HG03378 (cell line): ENCODE results near the gene NOSTRIN.
"Not testable (repeated sequence)": the region's sequence is repeated elsewhere in the genome, so short reads cannot be mapped to it uniquely, and the experiment has no call there.

ENCODE experiments used
- ATAC-seq: cut with Tn5 transposase; IDR thresholded peaks from one replicate; pipeline ENCODE4 v1.9.1; 2021; ENCODE audit warnings: mild to moderate bottlenecking, moderate library complexity; ENCODE audit not compliant: unreplicated experiment

The NOSTRIN gene

DNA sequence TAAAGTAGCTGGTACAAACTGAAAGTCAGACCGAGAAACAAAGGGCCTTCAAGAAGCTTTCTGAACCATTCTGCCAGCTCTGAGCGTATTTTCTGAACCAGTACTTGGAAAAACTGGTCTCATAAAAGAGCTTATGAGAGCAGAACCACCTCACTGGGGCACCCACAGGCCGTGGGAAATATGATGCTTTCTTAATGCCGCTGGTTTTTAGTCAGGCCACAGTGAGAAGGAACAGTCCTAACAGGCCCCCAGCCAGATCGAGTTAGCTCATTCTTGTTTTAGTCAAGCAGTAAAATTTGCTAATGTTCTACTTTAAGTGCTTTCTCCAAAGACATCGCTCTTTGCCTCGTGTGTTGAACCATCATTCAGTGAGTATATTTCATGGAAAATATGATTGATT, 12.7 kb upstream of the NOSTRIN start:
- ATAC-seq: no peak

DNA sequence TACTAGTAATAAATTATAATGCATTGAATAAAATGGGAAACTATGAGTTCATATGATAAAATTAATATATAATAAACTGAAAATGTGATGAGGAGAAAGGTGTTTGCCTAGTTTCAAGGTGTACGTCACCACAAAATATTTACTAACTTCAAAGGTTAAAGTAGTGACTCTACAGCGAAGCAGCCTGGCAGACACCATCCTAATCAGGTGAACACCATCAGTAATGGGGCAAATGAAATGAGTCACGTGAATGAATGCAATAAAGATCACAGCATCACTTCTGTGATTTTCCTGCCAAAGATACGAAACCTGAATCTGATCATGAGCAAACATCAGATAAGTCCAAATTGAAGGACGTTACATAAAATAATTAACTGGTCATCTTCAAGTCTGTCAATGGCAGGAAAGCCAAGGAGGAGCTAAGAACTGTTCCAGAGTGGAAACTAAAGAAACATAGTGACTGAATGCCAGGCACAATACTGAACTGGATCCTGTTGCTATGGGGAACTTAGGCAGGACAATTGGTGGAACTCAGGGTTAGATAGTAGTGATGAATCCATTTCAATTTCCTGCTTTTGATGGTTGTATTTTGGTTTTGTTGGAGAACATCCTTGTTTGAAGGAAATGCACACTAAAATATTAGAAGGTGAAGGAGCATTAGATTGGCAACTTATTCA, 12.1 kb upstream of the NOSTRIN start:
- ATAC-seq: no peak

DNA sequence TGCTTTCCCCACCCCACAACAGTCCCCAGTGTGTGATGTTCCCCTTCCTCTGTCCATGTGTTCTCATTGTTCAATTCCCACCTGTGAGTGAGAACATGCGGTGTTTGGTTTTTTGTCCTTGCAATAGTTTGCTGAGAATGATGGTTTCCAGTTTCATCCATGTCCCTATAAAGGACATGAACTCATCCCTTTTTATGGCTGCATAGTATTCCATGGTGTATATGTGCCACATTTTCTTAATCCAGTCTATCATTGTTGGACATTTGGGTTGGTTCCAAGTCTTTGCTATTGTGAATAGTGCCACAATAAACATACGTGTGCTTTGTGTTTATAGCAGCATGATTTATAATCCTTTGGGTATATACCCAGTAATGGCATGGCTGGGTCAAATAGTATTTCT, 11.3 kb upstream of the NOSTRIN start:
- ATAC-seq: not testable (repeated sequence)

DNA sequence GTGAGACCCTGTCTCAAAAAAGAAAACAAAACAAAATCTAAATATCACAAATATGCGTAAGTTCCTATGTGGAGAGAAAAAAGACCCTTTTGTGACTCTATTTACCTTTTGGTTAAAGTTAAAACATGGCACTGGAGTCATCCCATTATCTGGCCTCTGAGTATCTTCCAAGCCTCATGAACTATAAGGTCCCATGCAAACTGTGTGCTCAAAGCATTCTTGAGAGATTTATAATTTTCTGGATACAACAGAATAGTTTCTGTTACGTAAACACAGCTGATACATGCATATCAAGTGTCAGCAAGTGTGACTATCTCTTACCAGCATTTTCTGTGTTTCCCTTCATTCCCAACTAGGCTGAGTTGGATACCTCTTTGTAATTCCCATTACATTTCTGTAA, 8.8 kb upstream of the NOSTRIN start:
- no peak for ATAC-seq

DNA sequence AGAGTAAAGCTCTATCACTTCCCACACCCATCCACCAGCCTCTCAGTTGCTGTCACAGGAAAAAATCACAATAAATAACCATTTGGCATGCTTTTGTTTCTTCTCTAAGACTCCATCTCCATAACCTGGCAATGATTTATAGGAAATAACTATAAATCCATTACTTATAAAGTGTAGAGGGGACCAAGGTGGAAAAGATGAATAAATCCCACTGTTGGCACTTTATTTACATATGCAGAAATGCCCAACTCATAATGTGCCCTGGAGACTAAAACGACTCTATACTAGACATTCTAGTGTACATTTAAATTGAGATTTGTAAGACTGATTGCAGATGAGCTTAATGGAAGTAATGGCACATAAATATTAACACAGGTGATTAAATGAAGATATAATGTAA, 7.5 kb upstream of the NOSTRIN start:
- ATAC-seq: no peak

DNA sequence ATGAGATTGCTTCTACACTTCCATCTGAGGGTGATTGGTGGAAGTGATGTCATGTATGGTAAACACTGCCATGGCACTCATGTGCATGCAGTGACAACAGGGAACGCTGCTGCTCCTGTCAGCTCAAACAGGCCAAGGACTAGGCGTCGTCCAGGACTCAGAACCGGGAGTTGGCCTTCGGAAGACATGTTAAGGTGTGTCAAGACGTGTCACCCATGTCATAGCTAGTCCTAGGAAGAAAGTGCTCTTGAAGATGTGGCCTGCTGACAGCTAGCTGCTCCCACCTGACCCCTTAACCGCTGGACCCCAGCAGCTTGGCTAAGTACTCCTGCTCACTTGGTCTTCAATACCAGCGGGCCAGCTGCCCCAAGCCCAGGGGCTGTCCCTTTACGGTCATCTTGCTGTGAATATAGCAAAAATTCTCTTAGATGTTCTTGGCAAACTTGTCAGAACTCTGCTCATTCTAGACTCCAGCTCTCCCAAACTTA, 6.3 kb upstream of the NOSTRIN start:
- ATAC-seq: no peak

DNA sequence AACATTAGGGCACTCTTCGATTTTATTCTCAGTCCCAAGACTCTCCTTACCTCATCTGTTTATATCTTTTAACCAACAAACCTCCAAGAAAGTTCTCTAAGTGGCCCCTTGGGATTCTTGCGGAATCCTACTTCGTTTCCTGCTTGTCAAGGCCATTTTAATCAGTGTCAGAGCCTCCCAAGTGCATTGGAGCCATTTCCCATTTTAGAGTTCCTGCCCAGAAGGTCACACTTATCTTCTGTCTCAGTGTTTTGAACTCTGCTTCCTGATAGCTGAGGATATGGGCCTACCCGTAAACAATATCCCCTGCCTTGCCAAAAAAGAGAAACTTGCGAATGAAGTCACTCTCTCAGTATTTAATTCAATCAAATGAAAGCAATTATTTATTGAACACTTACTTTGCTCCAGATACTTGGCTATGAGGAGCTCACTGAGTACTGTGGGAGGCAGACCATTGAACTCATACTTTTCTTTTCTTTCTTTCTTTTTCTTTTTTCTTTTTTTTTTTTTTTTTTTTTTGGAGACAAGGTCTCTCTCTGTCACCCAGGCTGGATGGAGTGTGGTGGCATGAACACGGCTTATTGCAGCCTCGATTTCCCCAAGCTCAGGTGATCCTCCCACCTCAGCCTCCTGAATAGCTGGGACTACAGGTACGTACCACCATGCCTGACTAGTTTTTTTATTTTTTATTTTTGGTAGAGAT, 5.7 kb upstream of the NOSTRIN start:
- no peak for ATAC-seq

DNA sequence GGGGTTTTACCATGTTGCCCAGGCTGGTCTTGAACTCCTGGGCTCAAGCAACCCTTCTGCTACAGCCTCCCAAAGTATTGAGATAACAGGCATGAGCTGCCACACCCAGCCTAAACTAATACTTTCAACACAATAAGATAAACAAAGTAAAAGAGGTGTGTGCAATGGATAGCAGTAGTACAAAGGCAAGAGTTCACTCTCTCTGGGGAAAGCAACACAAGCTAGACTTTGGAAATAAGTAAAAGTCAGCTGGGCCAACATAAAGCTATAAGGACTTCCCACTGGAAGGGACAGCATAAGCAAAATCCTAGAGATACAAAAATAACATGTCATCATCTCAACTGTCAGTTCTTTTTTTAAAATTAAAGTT, 5.2 kb upstream of the NOSTRIN start:
- ATAC-seq: no peak

DNA sequence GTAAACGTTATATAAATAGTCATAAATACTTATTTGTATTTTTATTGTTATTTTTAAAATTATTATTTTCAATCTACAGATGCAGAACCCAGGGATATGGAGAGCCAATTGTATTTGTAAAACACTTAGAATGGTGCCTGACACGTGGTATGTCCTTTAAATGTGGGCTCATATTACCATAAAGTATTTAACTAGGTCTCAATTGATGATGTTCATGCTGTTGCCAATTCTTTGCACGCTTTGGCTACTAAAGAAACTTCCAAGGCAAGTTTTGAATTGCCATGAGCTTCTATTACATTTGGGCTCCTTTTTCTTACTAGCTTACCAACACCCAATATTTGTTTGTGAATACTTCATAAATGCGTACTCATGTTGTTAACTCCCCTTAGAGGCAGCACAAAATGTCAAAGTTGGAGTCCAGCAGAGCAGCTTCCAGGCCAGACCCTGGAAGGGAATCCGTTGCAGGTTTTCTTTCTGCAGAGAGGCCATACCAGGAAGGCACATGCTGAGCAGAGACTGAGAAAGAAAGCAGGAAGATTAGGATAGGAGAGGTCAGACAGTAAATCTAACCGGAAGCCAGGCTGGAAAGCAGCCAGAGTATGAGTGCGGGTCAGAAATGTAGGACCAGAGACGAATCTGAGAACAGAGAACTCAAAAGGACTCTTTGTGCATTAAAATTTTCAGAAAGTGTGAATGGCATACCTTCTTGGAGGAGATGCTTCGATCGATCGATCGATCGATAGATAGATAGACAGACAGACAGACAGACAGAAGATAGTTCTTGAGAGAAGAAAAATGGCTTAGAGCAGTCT, 4.2 kb upstream of the NOSTRIN start:
- ATAC-seq: no peak

DNA sequence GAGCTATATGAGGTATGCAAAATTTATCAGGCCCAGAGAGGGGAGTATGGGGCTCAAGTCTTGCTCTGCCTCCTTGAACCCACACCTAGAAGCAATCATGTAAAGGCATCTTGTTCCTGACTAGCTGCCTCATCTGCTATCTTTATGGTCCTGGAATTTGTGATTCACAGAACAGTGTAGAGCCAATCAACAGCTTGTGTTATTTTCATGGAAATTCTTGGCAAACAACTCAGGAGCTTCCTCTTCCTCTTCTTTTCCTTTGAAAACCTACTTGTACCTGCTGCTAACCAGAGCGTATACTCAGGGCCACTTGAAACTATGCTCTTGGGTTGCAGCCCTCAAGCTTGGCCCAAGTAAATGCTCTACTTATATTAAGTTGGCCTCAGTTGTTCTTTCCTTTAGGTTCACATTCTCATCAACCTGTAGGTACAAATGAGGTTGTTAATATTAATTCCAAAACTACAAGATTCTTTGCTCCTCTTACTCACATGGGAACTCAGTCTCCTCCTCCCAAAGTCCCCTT, 3.5 kb upstream of the NOSTRIN start:
- ATAC-seq: no peak

DNA sequence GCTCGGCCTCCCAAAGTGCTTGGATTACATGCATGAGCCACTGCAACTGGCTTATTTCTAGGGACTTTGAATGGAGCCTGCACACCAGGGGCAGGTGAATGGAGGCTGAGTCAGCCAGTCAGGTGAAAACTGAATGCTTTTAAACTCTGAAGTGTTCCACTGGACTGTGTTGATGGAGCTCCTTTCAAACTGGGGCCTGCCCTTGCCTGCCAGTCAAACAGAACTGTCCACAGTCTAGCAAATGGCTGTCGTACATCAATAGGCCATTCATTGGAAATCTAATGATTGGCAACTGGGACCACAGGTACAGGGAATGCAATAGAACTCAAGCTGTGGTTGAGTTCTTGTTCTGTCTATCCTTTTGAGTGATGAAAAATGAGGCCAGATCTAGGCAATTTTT, 966 bp upstream of the NOSTRIN start:
- no peak for ATAC-seq

DNA sequence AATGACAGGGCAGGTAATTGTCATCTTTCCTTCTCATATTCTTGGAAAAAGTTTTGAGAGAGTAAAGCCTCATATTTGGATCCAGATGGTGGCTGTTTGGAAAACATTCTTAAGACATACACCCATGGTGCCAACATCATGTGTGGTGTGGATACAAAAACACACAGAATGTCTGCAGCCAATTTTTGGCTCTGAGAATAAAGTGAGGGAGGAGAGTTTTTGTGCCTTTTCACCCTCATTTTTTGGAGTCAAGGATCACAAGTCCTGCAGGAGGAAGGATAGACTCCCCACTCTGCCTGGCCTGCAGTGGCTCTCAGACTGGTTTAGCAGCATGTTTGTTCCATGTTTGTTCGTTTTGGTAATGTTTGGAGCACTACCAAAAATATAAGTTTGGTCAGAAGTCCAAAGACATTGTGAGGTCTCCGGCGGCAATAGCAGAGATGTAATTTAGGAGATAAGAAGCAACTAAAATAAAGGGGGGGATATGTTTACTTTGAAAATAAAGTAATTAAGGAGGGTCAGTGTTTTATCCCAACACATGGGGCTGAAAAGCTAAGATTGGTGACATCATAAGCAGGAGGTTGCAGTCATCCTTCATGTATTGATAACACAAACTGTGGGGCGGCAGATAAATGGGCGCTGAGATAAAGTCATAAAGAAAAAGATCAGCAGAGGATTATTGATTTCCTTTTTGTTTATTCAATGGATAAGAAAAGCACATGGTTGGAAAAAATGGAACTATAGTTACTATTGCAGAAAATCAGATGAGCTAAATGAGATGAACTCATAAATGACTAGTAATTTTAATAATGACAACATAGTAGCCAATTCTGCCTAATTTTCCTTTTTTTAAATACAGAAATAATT, 655 bp downstream of the NOSTRIN start:
- no peak for ATAC-seq

DNA sequence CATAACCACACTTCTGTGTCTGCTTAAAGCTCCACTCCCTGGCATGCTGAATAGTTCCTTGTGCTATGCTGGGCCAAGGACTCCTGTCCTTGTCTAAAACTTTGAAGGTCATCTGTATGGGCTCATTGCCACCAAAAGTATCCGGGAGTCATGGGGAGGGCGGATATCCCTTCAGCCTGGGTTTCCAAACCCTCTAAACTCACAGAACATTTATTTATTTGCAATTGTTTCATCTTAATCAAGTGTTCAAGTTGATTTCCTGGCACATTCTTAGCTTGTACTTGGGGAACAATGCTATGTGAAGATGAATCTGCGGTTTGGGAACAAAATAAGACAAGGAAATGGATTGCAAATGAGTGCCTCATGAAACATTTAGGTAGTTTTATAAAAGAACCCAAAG, 1.8 kb downstream of the NOSTRIN start:
- ATAC-seq: no peak

DNA sequence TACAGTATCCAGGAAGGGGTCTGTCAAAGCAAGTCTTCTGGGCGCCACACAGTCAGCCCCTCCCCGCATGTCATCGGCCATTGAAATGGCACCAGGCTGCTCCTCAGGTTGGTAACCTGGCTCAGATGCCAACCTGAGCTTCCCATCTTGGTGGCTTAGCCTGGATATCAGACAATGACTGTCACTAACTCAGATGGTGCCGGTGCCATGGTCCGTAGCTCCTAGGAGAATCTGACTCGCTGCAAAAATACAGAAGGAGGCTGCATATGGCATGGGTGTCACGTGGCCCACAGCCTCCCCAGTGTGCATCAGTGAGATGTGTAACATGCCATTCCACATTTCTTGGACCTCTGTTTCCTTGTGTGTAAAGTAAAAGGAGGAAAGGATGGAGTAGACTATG, 3.2 kb downstream of the NOSTRIN start:
- ATAC-seq: no peak

DNA sequence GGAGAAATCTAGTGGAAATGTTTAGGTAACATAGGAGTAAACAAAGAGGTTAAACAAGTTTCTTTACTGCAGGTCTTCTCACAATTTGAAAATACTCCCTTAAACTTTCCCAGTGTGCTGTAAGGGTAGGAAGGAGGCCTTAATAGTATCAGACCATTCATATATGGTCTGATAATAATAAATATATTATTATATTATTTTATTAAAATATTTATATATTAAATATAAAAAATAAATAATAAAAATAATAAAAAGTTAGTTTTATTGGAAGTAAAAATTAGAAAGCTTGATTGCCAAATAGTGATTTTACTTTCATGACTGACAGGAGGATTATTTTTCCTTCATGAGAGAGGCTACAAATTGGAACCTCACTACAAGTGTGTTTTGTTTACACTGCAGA, 7.1 kb downstream of the NOSTRIN start:
- ATAC-seq: no peak

DNA sequence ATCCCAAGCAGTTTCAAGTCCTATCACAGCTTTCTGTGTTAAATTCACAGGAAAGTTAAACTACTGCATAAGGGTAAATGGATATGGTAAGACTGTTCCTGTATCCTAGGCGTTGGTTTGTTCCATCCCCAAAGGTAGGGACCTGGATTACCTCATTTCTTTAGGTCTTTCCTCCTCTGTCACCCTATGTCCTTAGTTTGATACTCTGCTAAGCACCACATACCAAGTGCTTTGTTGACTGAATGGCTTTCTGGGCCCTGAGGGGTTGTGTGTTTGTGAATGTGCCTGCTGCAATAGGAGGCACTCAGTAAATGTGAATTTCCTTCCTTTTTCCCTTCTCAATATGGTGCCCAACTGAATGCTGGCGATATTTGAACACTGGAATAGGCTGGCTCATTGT, 7.8 kb downstream of the NOSTRIN start:
- no peak for ATAC-seq

DNA sequence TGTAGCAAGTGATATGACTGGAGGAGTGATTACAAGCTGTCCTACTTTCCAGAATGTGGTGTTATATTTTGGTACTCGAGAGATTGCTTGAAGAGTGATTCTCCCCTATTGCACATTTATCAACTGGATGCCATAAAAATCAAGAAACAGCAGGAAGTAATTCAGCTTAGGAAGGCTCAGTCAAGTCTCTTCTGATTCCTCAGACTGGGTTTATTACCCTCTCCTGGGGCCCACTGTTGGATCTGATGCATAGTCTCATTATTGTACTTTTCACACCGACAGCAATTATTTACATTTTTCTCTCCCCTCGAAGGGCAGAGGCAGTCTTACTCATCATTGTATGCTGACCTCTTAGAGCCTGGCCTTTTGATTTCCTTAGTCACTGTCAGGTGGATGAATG, 9.3 kb downstream of the NOSTRIN start:
- no peak for ATAC-seq

DNA sequence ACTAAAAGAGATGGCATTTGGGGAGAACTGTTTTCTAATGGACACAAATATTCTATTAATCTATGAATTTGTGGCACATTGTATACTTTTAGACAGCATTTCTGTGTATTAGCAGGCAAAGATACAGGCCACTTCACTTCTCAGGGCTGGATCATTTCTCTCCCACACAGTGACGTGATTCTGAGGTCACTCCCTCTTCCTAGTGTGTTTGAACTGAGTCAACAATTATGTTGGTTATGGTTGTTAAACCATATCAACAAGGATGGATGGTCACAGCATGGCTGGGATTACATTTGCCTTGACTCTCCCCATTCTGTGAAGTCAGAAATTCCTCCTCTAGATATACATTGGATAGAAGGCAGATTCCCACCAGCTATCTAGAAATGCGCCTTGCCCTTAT, 11.6 kb downstream of the NOSTRIN start:
- ATAC-seq: no peak

DNA sequence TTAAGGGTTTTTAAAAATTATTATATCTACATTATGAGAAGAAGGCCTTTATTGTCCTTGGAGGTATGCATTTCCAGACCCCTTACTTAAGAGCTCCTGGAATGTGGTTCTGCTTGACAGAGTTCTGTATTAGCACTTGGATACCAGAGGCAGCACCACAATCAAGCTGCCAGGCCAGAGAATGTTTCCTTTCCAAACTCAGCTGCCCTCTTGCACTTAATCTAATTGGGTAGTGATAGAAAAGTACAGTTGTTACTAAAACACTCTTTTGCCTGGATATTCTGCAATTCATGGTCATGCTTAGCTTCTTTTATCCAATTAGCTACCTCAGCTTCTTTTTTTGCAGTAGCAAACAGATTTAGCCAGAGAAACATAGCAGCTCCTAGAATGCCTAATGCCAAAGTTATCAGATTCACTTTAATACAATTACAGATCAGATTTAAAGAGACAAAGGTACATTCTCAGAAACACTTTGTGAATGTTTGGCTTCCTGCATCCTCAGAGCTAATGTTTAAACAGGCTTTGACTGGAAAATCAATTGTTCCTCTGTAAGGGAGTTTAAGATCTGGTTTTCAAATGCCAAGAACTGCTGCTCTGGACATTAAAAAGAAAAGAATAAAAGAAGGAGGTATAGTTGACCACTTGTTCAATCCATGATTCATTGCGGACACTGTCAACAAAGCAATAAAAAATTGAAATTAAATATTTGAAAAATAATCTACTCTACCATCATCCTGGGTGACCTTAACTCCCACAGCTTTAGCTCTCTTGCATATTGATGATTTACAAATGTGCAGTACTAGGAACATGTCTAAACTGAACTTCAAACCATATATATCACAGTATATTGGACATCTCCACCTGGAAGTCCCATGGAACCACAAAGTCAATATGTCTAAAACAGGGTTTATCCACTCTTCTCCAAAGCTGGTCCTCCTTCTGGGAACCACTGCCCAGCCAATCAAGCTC, 12.8 kb downstream of the NOSTRIN start:
- ATAC-seq: no peak

DNA sequence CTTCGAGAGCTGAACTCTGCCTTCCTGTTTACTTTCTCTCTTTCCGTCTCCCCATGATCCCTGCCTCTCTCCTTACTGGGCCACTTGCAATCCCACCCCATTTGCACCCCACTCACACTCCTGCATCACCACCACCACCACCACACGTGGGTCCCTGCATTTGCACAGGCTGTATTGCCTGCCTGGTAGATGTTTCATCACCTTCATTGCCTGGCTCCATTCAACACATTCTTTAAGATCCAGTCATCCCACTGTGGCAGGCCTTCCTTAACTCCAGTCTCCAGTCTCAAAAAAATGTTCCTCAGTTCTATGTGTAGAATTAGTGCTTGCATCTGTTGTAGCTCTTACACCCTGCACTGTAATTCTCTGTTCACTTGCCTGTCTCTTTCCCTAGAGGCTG, 13.9 kb downstream of the NOSTRIN start:
- no peak for ATAC-seq
